Vagina (tissue), 2 donors: Measurements from ENCODE around the gene TBC1D3I. TPM values are rescaled to one million over a fixed set of nuclear protein-coding genes. Genes with fewer than 3 reads are reported as not detected.
A peak's percentile ranks its signal among the peaks of the same experiment; 100 is the strongest.
"Not testable (repeated sequence)": the region's sequence is repeated elsewhere in the genome, so short reads cannot be mapped to it uniquely, and the experiment has no call there.

Experiments used
- DNase-seq, 2 donors: peaks; one replicate each; pipeline ENCODE4 v3.0.0-alpha.2; 2017; ENCODE audit errors: extremely low spot score in 2 of 2
- H3K27ac ChIP-seq: fragments of 200-600 bp; sonication (generic); one replicate; pipeline ENCODE4 v1.5.1; 2019
- H3K27me3 ChIP-seq: fragments of 200-600 bp; sonication (generic); one replicate; pipeline ENCODE4 v1.5.1; 2019
- H3K36me3 ChIP-seq, 2 donors: fragments of 200-600 bp; sonication (generic); one replicate each; pipeline ENCODE4 v1.5.1; 2017 to 2019
- H3K4me1 ChIP-seq: fragments of 200-600 bp; sonication (generic); one replicate; pipeline ENCODE4 v1.5.1; 2019
- H3K4me3 ChIP-seq, 2 donors: fragments of 200-600 bp; sonication (generic); 1 replicate in 1 of 2; 2 replicates in 1 of 2; pipeline ENCODE4 v1.5.1; 2016 to 2019
- H3K9me3 ChIP-seq: fragments of 200-600 bp; sonication (generic); one replicate; pipeline ENCODE4 v1.5.1; 2019
- intact Hi-C: fragments of 100-400 bp; cut with DNase I; formaldehyde crosslinking; loops from one replicate; pipeline ENCODE4 v1.15.1; 2023
- total RNA-seq: library from RNA; depleted of rRNA; stranded (reverse); fragments of >200 nt; gene quantifications from one replicate; pipeline ENCODE4 v1.2.3, GENCODE V29; 2016

The TBC1D3I gene
- 1.7 TPM for total RNA-seq

DNA sequence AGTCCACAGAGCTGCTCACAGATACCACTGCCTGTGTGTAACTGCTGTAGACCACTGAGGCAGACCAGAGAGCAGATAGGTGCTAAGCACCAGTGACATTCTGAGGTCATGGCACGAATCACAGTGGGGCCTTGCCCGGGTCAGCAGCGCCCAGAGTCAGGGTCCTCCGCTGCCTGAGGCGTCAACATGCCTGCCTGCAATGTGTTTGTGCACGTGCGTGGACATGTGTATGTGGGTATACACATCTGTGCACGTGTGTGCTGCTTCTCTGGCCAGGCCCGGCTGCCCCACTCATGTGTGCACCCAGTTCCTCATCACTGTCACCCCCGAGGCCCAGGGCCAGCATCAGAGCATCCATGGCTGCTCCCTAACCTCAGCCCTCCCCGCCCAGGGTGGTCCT lies at the start of gene TBC1D3I:
TSS of gene TBC1D3I (minus strand) at position 101 of the 400 bp plus-strand sequence. CDS start 1,585 bp downstream, outside the sequence.
- H3K27ac ChIP-seq, H3K9me3 ChIP-seq, H3K36me3 ChIP-seq, intact Hi-C loops, H3K4me1 ChIP-seq, H3K27me3 ChIP-seq, DNase-seq, H3K4me3 ChIP-seq: not testable (repeated sequence)

DNA sequence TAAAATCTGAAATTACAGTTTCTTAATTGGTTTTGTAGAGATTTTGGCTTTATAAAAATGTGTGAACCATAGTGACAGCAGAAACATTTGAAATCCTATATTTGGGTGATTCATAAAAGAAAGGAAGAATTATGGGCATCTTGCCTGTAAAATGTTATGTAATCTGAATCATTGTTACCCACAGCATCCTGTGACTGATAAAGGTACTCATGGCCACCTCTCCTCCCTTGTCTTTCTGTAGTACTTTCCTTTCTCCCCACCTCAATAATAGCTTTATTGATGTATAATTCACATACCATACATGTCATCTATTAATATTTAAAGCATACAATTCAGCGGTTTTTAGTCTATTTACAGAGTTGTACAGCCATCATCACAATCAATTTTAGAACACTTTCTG lies 30.8 kb upstream of the TBC1D3I start:
- H3K27me3 ChIP-seq, H3K36me3 ChIP-seq, DNase-seq, intact Hi-C loops, H3K27ac ChIP-seq, H3K4me3 ChIP-seq, H3K4me1 ChIP-seq, H3K9me3 ChIP-seq: not testable (repeated sequence)

DNA sequence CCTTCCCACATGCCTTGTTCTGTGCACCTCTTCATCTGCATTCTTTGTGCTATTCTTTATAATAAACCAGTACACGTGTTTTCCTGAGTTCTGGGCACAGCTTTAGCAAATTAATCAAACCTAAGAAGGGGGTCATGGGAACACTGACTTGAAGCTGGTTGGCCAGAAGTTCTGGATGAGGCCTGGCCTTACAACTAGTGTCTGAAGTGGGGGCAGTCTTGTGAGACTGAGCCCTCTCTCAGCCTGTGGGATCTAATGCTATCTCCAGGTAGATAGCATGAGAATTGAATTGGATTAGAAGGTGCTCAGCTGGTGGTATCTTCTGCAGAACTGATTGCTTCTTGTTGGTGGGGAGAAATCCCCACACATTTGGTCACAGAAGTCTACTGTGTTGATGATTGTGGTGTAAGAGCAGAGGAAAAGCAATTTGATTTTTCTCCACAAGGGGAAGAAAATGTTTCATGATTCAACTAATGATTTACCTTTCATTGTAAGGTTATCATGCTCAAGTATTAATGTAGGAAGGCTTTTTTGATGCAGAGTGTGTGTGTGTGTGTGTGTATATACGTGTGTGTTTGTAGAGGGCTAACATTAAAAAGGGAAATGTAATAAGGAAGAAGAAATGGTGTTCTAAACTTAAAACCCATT lies 25.7 kb upstream of the TBC1D3I start:
- H3K9me3 ChIP-seq, DNase-seq, H3K27ac ChIP-seq, H3K27me3 ChIP-seq, H3K4me3 ChIP-seq, H3K4me1 ChIP-seq, H3K36me3 ChIP-seq, intact Hi-C loops: not testable (repeated sequence)

DNA sequence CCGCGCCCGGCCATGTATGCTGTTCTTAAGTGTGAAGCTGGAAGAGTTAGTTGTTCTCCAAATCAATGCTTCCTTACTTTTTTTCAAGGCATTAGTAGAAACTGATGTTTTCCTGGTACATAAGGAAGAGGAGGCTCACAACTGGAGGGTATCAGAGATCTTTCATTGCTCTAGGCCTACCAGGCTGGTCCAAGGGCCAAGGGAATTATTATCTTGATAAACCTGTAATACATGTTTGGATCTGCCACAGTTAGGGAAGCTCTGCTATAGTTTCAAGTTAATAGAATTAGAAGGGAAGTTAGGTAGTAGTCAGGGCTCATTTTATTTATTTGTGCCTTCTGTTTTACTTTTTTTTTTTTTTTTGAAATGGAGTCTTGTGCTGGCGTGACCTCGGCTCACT lies 19.8 kb upstream of the TBC1D3I start:
- H3K4me1 ChIP-seq, H3K9me3 ChIP-seq, intact Hi-C loops, DNase-seq, H3K27me3 ChIP-seq, H3K4me3 ChIP-seq, H3K27ac ChIP-seq, H3K36me3 ChIP-seq: not testable (repeated sequence)

DNA sequence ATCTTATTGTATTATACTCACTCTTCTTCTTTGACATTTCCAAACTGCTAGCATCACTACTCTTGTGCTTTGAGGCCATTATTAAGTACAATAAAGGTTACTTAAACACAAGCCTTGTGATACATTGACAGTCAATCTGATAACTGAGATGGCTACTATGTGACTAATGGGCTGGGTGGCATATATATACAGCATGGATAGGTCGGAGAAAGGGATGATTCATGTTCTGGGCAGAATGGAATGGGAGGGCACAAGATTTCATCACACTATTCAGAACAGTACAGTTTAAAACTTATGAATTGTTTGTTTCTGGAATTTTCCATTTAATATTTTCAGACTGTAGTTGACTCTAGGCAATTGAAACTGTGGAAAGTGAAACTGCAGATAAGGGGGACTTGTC lies 18.9 kb upstream of the TBC1D3I start:
- H3K9me3 ChIP-seq, intact Hi-C loops, H3K36me3 ChIP-seq, H3K4me1 ChIP-seq, H3K27ac ChIP-seq, H3K4me3 ChIP-seq, DNase-seq, H3K27me3 ChIP-seq: not testable (repeated sequence)

DNA sequence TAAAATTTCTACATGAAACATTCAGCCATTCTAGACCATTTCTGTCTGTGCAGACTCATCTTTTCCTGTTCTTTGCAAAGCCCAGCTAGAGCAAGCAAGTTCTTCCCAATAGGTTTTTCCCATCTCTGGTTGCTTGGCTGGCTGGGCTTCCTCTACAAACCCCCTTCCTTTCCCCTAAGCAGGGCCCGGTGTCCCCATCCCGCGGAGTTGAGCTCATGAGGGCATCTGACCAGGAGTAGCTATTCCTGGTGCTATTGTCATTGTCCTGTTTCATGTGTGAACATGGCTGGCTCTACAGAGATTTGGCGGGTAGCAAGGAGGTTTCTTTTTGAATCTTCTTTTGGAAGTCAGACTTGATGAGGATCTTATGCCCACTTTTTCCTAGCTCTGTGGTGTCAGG lies 22.3 kb downstream of the TBC1D3I start:
- H3K4me1 ChIP-seq, intact Hi-C loops, DNase-seq, H3K4me3 ChIP-seq, H3K27ac ChIP-seq, H3K9me3 ChIP-seq, H3K36me3 ChIP-seq, H3K27me3 ChIP-seq: not testable (repeated sequence)

DNA sequence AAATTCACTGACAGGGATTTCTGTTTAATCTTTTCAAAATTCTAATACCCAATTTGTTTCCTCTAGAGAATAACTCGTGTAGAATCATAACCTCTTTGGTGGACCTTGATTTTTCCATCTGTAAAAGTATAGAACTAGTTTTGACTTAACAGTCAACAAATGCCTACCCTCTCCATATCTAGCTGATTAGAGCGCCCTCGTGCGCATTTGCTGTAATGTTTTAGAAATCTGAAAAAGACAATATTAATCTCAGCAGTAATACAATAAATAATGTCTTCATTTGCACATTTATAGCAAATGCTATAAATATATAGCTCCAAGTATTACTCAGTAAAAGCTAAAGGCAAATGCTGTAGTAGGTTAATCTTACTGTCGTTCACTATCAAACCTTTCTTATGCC lies 34.7 kb downstream of the TBC1D3I start:
- intact Hi-C loops, H3K4me3 ChIP-seq, H3K27ac ChIP-seq, H3K9me3 ChIP-seq, H3K4me1 ChIP-seq, H3K27me3 ChIP-seq, H3K36me3 ChIP-seq, DNase-seq: not testable (repeated sequence)

DNA sequence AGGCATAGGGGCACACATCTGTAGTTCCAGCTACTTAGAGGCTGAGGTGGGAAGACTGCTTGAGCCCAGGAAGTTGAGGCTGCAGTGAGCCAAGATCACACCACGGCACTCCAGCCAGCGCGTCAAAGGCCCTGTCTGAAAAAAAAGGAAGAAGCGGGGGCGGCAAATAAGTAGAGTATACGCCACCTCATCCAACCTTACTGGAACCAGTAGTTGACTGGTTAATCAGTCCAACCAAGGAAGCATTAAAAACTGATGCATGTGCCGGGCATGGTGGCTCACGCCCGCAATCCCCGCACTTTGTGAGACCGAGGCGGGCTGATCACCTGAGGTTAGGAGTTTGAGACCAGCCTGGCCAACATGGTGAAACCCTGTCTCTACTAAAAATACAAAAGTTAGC lies 41.4 kb downstream of the TBC1D3I start:
- H3K4me3 ChIP-seq, intact Hi-C loops, H3K9me3 ChIP-seq, H3K4me1 ChIP-seq, H3K27me3 ChIP-seq, H3K36me3 ChIP-seq, H3K27ac ChIP-seq: not testable (repeated sequence)
- DNase-seq: peak in 1 of 2 donors; percentile 70

DNA sequence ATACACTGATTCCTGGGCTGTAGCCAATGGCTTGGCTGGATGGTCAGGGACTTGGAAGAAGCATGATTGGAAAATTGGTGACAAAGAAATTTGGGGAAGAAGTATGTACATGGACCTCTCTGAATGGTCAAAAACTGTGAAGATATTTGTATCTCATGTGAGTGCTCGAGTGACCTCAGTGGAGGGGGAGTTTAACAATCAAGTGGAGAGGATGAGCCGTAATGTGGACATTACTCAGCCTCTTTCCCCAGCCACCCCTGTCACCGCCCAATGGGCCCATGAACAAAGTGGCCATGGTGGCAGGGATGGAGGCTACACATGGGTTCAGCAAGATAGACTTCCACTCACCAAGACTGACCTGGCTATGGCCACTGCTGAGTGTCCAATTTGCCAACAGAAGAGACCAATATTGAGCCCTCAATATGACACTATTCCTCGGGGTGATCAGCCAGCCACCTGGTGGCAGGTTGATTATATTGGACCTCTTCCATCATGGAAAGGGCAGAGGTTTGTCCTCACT lies 42.7 kb downstream of the TBC1D3I start:
- peak in 1 of 2 donors; percentile 81 for DNase-seq
- H3K27me3 ChIP-seq, H3K27ac ChIP-seq, H3K9me3 ChIP-seq, H3K4me1 ChIP-seq, H3K4me3 ChIP-seq, H3K36me3 ChIP-seq, intact Hi-C loops: not testable (repeated sequence)

DNA sequence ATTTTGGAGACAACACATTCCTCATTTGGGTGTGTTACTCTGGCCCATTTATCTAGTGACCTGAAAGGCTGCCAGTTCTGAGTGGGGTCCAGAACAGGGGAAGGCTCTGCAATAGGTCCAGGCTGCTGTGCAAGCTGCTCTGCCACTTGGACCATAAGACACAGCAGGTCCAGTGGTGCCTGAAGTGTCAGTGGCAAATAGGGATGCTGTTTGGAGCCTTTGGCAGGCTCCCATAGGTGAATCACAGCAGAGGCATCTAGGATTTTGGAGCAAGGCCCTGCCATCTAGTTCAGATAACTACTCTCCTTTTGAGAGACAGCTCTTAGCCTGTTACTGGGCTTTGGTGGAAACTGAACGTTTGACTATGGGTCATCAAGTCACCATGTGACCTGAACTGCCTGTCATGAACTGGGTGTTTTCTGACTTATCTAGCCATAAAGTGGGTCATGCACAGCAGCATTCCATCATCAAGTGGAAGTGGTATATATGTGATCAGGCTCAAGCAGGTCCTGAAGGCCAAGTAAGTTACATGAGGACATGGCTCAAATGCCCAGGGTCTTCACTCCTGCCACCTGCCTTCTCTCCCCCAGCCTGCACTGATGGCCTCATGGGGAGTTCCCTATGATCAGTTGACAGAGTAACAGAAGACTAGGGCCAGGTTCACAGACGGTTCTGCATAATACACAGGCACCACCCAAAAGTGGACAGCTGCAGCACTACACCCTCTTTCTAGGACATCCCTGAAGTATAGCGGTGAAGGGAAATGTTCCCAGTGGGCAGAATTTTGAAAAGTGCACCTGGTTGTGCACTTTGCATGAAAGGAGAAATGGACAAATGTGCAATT lies 43.4 kb downstream of the TBC1D3I start:
- H3K4me3 ChIP-seq, H3K36me3 ChIP-seq, H3K9me3 ChIP-seq, H3K4me1 ChIP-seq, H3K27me3 ChIP-seq, H3K27ac ChIP-seq, intact Hi-C loops: not testable (repeated sequence)
- peak in 1 of 2 donors; percentile 96 for DNase-seq

DNA sequence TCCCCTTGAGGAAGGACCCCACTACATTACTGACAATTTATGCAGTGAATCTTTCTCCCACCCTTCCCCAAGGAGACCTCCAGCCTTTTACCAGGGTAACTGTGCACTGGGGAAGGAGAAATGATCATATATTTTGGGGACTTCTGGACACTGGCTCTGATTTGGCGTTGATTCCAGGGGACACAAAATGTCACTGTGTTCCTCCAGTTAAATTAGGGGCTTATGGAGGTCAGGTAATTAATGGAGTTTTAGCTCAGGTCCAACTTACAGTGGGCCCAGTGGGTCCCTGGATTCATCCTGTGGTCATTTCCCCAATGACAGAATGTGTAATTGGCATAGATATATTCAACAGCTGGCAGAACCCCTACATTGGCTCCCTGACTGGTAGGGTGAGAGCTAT lies 44.8 kb downstream of the TBC1D3I start:
- peak in 1 of 2 donors; percentile 96 for DNase-seq
- H3K9me3 ChIP-seq, intact Hi-C loops, H3K4me3 ChIP-seq, H3K36me3 ChIP-seq, H3K27me3 ChIP-seq, H3K27ac ChIP-seq, H3K4me1 ChIP-seq: not testable (repeated sequence)

DNA sequence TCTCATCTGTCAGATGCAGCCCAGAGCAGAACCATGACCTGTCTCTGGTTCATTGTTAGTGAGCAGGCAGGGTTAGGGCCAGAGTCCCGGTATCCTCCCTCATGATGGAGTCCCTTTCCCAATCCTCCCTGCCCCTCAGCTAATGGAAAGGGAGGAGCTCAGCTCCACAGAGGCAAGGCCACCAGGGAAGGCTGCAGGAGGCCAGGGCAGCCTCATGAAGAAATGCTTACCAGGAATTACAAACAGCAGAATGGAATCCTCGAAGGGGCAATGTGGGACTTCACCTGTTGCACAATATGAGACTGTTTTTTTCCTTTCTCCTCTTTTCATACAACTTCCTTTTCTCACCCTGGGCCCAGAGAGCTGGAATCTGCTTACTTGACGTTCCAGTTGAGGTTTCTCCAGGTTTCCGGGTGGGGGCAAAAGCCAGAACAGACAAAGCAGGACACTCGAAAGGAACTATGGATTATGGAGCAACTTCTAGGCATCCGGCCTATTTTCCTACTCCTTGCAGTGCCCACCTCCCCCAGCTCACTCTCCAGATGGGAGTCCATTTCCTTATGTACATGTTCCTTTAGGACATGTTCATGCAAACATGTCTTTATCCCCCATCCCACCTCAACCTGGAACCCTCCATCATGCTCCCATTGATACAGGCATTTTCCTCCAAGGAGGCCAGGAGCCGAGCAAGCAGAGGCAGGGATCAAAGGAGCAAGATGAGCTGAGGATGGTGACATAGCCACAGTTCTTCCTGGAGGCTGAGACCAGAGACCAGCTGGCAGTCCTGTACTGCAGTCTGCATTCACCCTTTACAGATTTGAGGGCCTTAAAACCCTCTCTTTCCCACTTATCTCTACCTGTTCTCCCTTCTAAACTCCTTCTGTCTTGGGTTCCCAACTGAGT lies 48.7 kb downstream of the TBC1D3I start:
- H3K27ac ChIP-seq, H3K4me3 ChIP-seq, H3K9me3 ChIP-seq, H3K4me1 ChIP-seq, intact Hi-C loops, H3K27me3 ChIP-seq, H3K36me3 ChIP-seq: not testable (repeated sequence)
- peak; percentile 60 to 96 for DNase-seq
